Measurements from ENCODE around the gene RSPH6A. TPM values are rescaled to one million over a fixed set of nuclear protein-coding genes. Genes with fewer than 3 reads are reported as not detected.

RSPH6A gene
- total and polyA plus RNA-seq, 2 of the 13 experiments (the other 11 are each of a cell fraction or from before 2014, with no cell fraction given) = 0.07 TPM; not detected in 1

- peak; percentile 98 for TF ChIP-seq AGO2 (optimal IDR thresholded peaks at IDR 0.05; ENCODE audit: low read depth, low read length)
- peak; percentile 92 for TF ChIP-seq ZGPAT (CRISPR knock-in tag; IDR thresholded peaks at IDR 0.05)
- no peak for TF ChIP-seq ATRX (CRISPR knock-in tag; IDR thresholded peaks at IDR 0.05; ENCODE audit: borderline replicate concordance)
- peak; percentile 87 for TF ChIP-seq ZFP1 (CRISPR knock-in tag; IDR thresholded peaks at IDR 0.05)
- peak in 1 of 2 experiments; percentile 5; a peak in 1 of 4 replicates for TF ChIP-seq EP300 (IDR thresholded peaks at IDR 0.05; ENCODE audit: low read depth in 2 of 2, low read length in 2 of 2)
- no peak for TF ChIP-seq EP300 (CRISPR knock-in tag; IDR thresholded peaks at IDR 0.05; ENCODE audit: borderline replicate concordance)
- no peak for TF ChIP-seq TERF1 (CRISPR knock-in tag; IDR thresholded peaks at IDR 0.05)
- TF ChIP-seq ZNF280B (CRISPR knock-in tag; IDR thresholded peaks at IDR 0.05; ENCODE audit: borderline replicate concordance) = peak; percentile 59
- TF ChIP-seq ZSCAN9 (CRISPR knock-in tag; IDR thresholded peaks at IDR 0.05; ENCODE audit: borderline replicate concordance) = no peak; the same call in 1 of the 2 replicates
- TF ChIP-seq ZNF234 (CRISPR knock-in tag; conservative IDR thresholded peaks at IDR 0.05) = no peak
- TF ChIP-seq ZNF33A (CRISPR knock-in tag; IDR thresholded peaks at IDR 0.05; ENCODE audit: borderline replicate concordance) = peak; percentile 33; the same call in 1 of the 2 replicates
- peak; percentile 56 for TF ChIP-seq PHF8 (CRISPR knock-in tag; IDR thresholded peaks at IDR 0.05)
- TF ChIP-seq SRY (CRISPR knock-in tag; IDR thresholded peaks at IDR 0.05) = peak; percentile 93; the same call in 1 of the 2 replicates
- TF ChIP-seq ZNF263 (CRISPR knock-in tag; IDR thresholded peaks at IDR 0.05) = no peak
- no peak for TF ChIP-seq ZNF577 (CRISPR knock-in tag; IDR thresholded peaks at IDR 0.05; ENCODE audit: borderline replicate concordance, low read depth)
- TF ChIP-seq KLF16 (CRISPR knock-in tag; IDR thresholded peaks at IDR 0.05) = peak in 1 of 2 experiments; percentile 80; a peak in 3 of 4 replicates
- TF ChIP-seq FOXA3 (CRISPR knock-in tag; IDR thresholded peaks at IDR 0.05) = peak; percentile 41
- no peak for TF ChIP-seq ZNF24 (IDR thresholded peaks at IDR 0.05)
- TF ChIP-seq ZNF800 (CRISPR knock-in tag; IDR thresholded peaks at IDR 0.05) = peak; percentile 51; the same call in 1 of the 2 replicates
- TF ChIP-seq THYN1 (CRISPR knock-in tag; IDR thresholded peaks at IDR 0.05; ENCODE audit: borderline replicate concordance, low read depth) = peak; percentile 81; the same call in 1 of the 2 replicates
- peak; percentile 92 for TF ChIP-seq RNF2 (conservative IDR thresholded peaks at IDR 0.05; ENCODE audit: low read depth)
- TF ChIP-seq ZNF501 (CRISPR knock-in tag; IDR thresholded peaks at IDR 0.05) = peak; percentile 93
These were observed 44.7 kb downstream of the RSPH6A start (continued) for GRCh38 chr19:45770192-45771101.

Data from HepG2 (cell line).